OCI-LY1 (cell line): ENCODE data around the gene NTNG1.

Experiments
- EZH2 ChIP-seq: fragments of 200-600 bp; sonication (generic), shearing (Covaris generic); IDR thresholded peaks from 2 replicates; pipeline ENCODE4 v1.8.0; 2017; ENCODE audit warnings: borderline replicate concordance, mixed run types, mild to moderate bottlenecking, antibody characterized with exemption, low read length, moderate library complexity, mixed read lengths
- TF ChIP-seq, protein P1 (sequence below): fragments of 200-600 bp; sonication (generic), shearing (Covaris generic); IDR thresholded peaks from 2 replicates; pipeline ENCODE4 v1.5.1; 2017; ENCODE audit warnings: mild to moderate bottlenecking, antibody characterized with exemption, low read length, moderate library complexity, mixed read lengths

DNA sequence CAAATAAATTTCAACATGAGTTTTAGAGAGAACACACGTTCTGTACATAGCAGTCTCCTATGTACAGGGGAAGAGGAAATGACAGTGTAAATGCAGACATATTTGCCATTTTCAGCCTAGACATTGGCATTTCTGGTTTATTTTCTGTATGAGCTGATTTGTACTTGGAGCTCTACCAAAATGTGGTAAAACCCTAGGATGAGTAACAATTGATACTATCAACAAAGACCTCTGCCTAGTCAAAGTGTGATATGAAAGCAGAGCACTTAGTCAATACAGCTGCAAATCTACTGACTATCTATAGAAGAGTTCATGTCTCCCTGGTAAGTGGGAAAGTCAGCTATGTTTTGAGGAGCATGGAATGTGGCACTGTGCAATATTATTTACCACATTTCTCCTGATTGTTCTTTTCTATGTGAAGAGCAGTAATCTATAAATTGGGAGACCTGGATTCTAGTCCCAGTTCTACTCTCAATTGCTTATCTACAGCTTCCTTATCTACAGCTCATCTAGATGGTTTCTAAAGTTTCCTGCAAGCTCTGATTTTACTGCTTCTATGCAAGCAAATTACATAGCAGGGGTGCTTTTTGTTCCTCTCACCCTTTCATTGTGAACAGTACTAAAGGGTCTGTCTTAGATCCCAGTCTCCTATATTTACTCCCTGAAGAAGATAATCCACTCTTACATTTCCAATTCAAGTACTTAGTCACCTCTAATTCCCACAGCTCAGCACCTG is 334.2 kb downstream of the NTNG1 start:
- no peak for TF ChIP-seq EZH2
- TF ChIP-seq, protein P1, sequence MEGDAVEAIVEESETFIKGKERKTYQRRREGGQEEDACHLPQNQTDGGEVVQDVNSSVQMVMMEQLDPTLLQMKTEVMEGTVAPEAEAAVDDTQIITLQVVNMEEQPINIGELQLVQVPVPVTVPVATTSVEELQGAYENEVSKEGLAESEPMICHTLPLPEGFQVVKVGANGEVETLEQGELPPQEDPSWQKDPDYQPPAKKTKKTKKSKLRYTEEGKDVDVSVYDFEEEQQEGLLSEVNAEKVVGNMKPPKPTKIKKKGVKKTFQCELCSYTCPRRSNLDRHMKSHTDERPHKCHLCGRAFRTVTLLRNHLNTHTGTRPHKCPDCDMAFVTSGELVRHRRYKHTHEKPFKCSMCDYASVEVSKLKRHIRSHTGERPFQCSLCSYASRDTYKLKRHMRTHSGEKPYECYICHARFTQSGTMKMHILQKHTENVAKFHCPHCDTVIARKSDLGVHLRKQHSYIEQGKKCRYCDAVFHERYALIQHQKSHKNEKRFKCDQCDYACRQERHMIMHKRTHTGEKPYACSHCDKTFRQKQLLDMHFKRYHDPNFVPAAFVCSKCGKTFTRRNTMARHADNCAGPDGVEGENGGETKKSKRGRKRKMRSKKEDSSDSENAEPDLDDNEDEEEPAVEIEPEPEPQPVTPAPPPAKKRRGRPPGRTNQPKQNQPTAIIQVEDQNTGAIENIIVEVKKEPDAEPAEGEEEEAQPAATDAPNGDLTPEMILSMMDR, result no peak
